GM10266 (cell line): ENCODE data around the gene ABCB11.

ENCODE experiments used
- DNase-seq: peaks from one replicate; pipeline ENCODE4 v3.0.0; 2012; ENCODE audit errors: extremely low spot score
- CTCF ChIP-seq: IDR thresholded peaks from 2 replicates; pipeline ENCODE4 v1.5.1; 2012; ENCODE audit warnings: mild to moderate bottlenecking, low read depth; ENCODE audit not compliant: control insufficient read depth, insufficient read depth; ENCODE audit errors: missing control alignments

ABCB11 gene

GRCh38 chr2:168904358-168904757 lies 126.8 kb downstream of the ABCB11 start:
- no peak for TF ChIP-seq CTCF
- no peak for DNase-seq

GRCh38 chr2:168903888-168904287 lies 127.2 kb downstream of the ABCB11 start:
- no peak for TF ChIP-seq CTCF
- DNase-seq, result no peak

GRCh38 chr2:168901003-168901402 lies 130.1 kb downstream of the ABCB11 start, which contains the start of gene G6PC2:
Gene G6PC2, plus strand, starts transcription at chr2:168901291. Its CDS starts 41 bp downstream, at chr2:168901332.
- no peak for TF ChIP-seq CTCF
- DNase-seq, result no peak

- no peak for DNase-seq
- TF ChIP-seq CTCF, result no peak
Observed at GRCh38 chr2:168897449-168897848, 133.7 kb downstream of the ABCB11 start.

- no peak for DNase-seq
- no peak for TF ChIP-seq CTCF
Observed at GRCh38 chr2:168896783-168897182, 134.3 kb downstream of the ABCB11 start.

- TF ChIP-seq CTCF, result no peak
- no peak for DNase-seq
Observed at GRCh38 chr2:168895771-168896170, 135.4 kb downstream of the ABCB11 start.

GRCh38 chr2:168894720-168895119 lies 136.4 kb downstream of the ABCB11 start:
- DNase-seq, result no peak
- TF ChIP-seq CTCF, result no peak

- no peak for DNase-seq
- no peak for TF ChIP-seq CTCF
Observed at GRCh38 chr2:168894101-168894500, 137.0 kb downstream of the ABCB11 start.
